GM18508 (cell line): ENCODE measurements around the gene TMPRSS11F.

Experiments
- ATAC-seq: cut with Tn5 transposase; IDR thresholded peaks from one replicate; pipeline ENCODE4 v1.9.1; 2021; ENCODE audit warnings: moderate number of reproducible peaks; ENCODE audit not compliant: insufficient read depth, unreplicated experiment

The TMPRSS11F gene

GRCh38 chr4:68079928-68080327, 49.7 kb downstream of the TMPRSS11F start:
- no peak for ATAC-seq

- no peak for ATAC-seq
Measured at GRCh38 chr4:68077737-68078136, 51.9 kb downstream of the TMPRSS11F start.

- no peak for ATAC-seq
Measured at GRCh38 chr4:68077301-68077700, 52.4 kb downstream of the TMPRSS11F start.

- no peak for ATAC-seq
Measured at GRCh38 chr4:68076194-68076593, 53.5 kb downstream of the TMPRSS11F start.

- no peak for ATAC-seq
Measured at GRCh38 chr4:68074397-68074796, 55.3 kb downstream of the TMPRSS11F start.

- ATAC-seq: no peak
Measured at GRCh38 chr4:68070302-68070701, 59.4 kb downstream of the TMPRSS11F start.

- ATAC-seq: no peak
Measured at GRCh38 chr4:68062501-68062900, 67.2 kb downstream of the TMPRSS11F start.

GRCh38 chr4:68038272-68038671, 91.4 kb downstream of the TMPRSS11F start:
- no peak for ATAC-seq

- no peak for ATAC-seq
Measured at GRCh38 chr4:68021185-68021584, 108.5 kb downstream of the TMPRSS11F start.

- no peak for ATAC-seq
Measured at GRCh38 chr4:68011684-68012083, 118.0 kb downstream of the TMPRSS11F start.
